ENCODE data around the gene FILIP1. TPM values are rescaled to one million over a fixed set of nuclear protein-coding genes. Genes with fewer than 3 reads are reported as not detected.

Gene FILIP1
- total RNA-seq, 6 experiments from 2014 or later: 0.09 to 0.24 (median 0.12) TPM

DNA sequence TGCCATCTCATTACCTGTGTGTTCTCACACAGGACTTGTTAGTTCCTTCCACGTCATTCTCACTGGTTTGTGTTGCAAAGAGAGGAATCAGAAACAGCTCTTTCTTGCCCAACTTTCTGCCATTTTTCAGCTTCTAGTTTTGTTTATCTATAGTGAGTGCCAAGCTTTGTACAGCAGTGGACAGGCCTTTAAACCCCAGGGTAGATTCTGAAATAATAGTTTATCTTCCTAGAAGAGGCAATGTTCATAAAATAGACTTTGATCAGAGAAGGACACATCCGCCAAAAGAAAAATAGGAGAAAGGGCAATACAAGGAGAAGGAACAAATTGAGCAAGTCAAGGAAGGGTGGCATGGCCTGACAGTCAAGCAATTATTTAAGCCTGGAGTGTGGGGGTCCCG lies 191.3 kb downstream of the FILIP1 start:
- Mint-ChIP-seq H3K27me3 (ENCODE audit: insufficient read depth) (peaks cover 3% of the 10 kb centered on the region), H3K27ac (no peak overlapping the region), H3K4me3 (no peak overlapping the region), H3K9me3 (no peaks in the 10 kb centered on the region), H3K4me1 (ENCODE audit: low read depth) (no peaks in the 10 kb centered on the region), H3K36me3 (ENCODE audit: low read depth) (no peaks in the 10 kb centered on the region)
- TF ChIP-seq, protein P1, sequence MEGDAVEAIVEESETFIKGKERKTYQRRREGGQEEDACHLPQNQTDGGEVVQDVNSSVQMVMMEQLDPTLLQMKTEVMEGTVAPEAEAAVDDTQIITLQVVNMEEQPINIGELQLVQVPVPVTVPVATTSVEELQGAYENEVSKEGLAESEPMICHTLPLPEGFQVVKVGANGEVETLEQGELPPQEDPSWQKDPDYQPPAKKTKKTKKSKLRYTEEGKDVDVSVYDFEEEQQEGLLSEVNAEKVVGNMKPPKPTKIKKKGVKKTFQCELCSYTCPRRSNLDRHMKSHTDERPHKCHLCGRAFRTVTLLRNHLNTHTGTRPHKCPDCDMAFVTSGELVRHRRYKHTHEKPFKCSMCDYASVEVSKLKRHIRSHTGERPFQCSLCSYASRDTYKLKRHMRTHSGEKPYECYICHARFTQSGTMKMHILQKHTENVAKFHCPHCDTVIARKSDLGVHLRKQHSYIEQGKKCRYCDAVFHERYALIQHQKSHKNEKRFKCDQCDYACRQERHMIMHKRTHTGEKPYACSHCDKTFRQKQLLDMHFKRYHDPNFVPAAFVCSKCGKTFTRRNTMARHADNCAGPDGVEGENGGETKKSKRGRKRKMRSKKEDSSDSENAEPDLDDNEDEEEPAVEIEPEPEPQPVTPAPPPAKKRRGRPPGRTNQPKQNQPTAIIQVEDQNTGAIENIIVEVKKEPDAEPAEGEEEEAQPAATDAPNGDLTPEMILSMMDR (IDR thresholded peaks at IDR 0.05): no peak
- DNase-seq: no peak

DNA sequence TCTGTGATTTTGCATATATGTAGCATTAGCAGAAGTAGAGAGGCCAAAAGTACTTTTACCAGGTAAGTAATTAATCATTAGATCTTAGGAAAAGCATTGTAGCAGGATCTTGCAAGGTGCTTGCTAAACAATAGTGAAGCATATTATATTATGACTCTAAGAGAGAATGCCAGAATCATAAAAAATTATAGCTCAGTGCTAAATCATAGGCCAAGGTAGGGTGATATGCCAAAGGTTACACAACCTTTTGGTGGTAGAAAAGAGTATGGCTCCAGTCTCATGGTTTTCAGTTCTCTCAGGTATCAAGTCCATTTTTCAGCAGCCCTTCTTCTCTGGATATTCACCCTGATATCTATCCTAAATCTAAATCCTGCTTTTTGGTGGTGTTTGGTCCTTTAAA lies 192.1 kb downstream of the FILIP1 start:
- H3K4me1 Mint-ChIP-seq (ENCODE audit: low read depth): peaks cover 5% of the 10 kb centered on the region; the same call in 1 of the 2 replicates
- H3K4me3 Mint-ChIP-seq: no peak overlapping the region
- TF ChIP-seq, protein P1 (IDR thresholded peaks at IDR 0.05): no peak
- DNase-seq: no peak
- no peaks in the 10 kb centered on the region for H3K36me3 Mint-ChIP-seq (ENCODE audit: low read depth)
- no peak overlapping the region for H3K27ac Mint-ChIP-seq
- H3K27me3 Mint-ChIP-seq (ENCODE audit: insufficient read depth): peaks cover 2% of the 10 kb centered on the region
- no peaks in the 10 kb centered on the region for H3K9me3 Mint-ChIP-seq

DNA sequence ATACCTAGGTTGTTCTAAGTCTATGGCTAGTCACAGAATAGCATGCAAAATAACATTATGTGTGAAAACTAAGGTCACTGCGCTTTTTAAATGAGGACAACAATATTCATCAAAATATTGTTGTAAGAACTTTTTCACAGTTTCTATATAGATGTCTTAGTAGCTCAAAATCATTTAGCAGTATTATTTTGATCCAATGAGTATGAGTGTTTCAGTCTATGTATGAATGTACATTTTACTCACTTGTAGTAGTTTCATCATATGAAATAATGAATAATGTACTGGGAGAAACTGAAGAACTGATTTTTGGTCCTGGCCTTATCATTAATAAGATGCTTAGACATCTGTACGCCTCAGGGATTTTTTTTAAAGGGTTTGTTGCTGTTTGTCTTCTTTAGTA lies 192.5 kb downstream of the FILIP1 start:
- Mint-ChIP-seq H3K9me3 (no peaks in the 10 kb centered on the region), H3K4me1 (ENCODE audit: low read depth) (peaks cover 6% of the 10 kb centered on the region; the same call in 1 of the 2 replicates), H3K36me3 (ENCODE audit: low read depth) (no peaks in the 10 kb centered on the region), H3K27ac (no peak overlapping the region), H3K27me3 (ENCODE audit: insufficient read depth) (peaks cover 1% of the 10 kb centered on the region; the same call in 1 of the 2 replicates), H3K4me3 (no peak overlapping the region)
- TF ChIP-seq, protein P1 (IDR thresholded peaks at IDR 0.05): no peak
- DNase-seq: no peak

DNA sequence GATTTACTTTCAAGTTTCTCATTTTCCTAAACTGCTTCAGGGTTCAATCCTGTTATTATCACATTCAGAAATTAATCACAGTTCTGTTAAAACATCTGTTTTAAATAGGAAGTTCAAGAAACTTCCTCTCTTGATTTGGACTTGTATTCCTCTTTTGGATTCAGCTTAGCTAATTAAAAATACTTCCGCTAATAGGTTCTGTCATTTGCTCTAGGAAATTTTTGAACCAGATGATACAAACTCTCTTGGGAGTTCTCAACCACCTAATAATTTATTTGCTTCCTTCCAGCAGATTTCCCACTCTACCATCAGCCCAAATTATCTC lies 193.1 kb downstream of the FILIP1 start:
- Mint-ChIP-seq H3K4me3 (no peak overlapping the region), H3K36me3 (ENCODE audit: low read depth) (no peaks in the 10 kb centered on the region), H3K27me3 (ENCODE audit: insufficient read depth) (peaks cover 1% of the 10 kb centered on the region; the same call in 1 of the 2 replicates), H3K4me1 (ENCODE audit: low read depth) (peaks cover 6% of the 10 kb centered on the region; the same call in 1 of the 2 replicates), H3K9me3 (no peaks in the 10 kb centered on the region), H3K27ac (no peak overlapping the region)
- DNase-seq: no peak
- TF ChIP-seq, protein P1 (IDR thresholded peaks at IDR 0.05): no peak

DNA sequence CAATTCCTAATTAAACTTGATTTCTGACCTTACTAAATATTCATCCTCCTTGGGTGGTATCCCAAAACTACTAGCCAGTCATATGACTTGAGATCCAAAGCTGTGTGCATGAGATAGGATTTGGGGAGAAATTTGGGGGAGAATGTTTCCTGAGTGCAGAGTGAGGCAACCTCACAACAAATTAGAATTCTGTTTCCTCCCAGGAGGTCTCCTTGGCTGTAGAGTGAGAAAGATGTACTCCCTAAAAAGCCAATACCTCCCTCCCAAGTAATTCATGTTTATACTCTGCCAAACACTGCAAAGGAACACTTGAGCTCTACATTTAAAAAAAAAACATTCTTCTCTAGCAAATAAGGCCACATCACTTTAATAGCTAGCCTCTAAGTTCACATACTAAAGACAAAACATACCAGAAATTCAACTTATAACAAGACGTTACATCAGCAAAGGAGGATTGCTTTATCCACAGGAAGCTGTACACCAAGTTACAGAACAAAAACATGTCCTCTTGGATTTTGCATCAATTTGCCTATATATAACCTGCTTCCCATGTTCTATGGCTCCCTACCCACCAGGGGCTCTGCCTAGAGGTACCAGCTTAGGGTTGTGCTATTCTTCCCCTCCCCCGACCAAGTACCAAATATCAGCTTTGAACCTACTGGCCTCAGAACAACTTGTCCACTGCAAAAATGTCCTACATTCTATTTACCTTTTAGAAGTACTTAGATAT lies 193.6 kb downstream of the FILIP1 start:
- no peaks in the 10 kb centered on the region for H3K27me3 Mint-ChIP-seq (ENCODE audit: insufficient read depth)
- TF ChIP-seq, protein P1 (IDR thresholded peaks at IDR 0.05): no peak
- H3K4me1 Mint-ChIP-seq (ENCODE audit: low read depth): peaks cover 6% of the 10 kb centered on the region; the same call in 1 of the 2 replicates
- no peak overlapping the region for H3K27ac Mint-ChIP-seq
- H3K9me3 Mint-ChIP-seq: no peaks in the 10 kb centered on the region
- H3K36me3 Mint-ChIP-seq (ENCODE audit: low read depth): no peaks in the 10 kb centered on the region
- no peak overlapping the region for H3K4me3 Mint-ChIP-seq
- no peak for DNase-seq
